ENCODE data around the gene MORN4. TPM values are rescaled to one million over a fixed set of nuclear protein-coding genes. Genes with fewer than 3 reads are reported as not detected.
"Not testable (repeated sequence)": the region's sequence is repeated elsewhere in the genome, so short reads cannot be mapped to it uniquely, and the experiment has no call there.

Gene MORN4
- total RNA-seq, 1 donor from 2014 or later = 24.3 TPM

- no peak overlapping the region for H3K27ac Mint-ChIP-seq
- no peaks in the 10 kb centered on the region for H3K9me3 Mint-ChIP-seq (ENCODE audit: low read depth)
- no peak for TF ChIP-seq CTCF (IDR thresholded peaks at IDR 0.05; ENCODE audit: unreplicated experiment)
- peaks cover 21% of the 10 kb centered on the region for H3K4me1 Mint-ChIP-seq (ENCODE audit: low read depth)
- no peaks in the 10 kb centered on the region for H3K36me3 Mint-ChIP-seq (ENCODE audit: insufficient read depth)
- H3K4me3 Mint-ChIP-seq (ENCODE audit: low read depth) = no peak overlapping the region
- DNase-seq (ENCODE audit: low spot score, unreplicated experiment) = no peak
- H3K27me3 Mint-ChIP-seq = no peaks in the 10 kb centered on the region
Observed at GRCh38 chr10:97580421-97581367, 52.6 kb downstream of the MORN4 start.

GRCh38 chr10:97578171-97578844 is 55.0 kb downstream of the MORN4 start:
- Mint-ChIP-seq H3K36me3 (ENCODE audit: insufficient read depth) (no peaks in the 10 kb centered on the region), H3K4me3 (ENCODE audit: low read depth) (no peak overlapping the region)

GRCh38 chr10:97577701-97578100 is 55.6 kb downstream of the MORN4 start:
- no peaks in the 10 kb centered on the region for H3K27me3 Mint-ChIP-seq
- no peak for TF ChIP-seq CTCF (IDR thresholded peaks at IDR 0.05; ENCODE audit: unreplicated experiment)
- H3K9me3 Mint-ChIP-seq (ENCODE audit: low read depth) = no peaks in the 10 kb centered on the region
- DNase-seq (ENCODE audit: low spot score, unreplicated experiment) = no peak
- no peak overlapping the region for H3K27ac Mint-ChIP-seq
- H3K4me1 Mint-ChIP-seq (ENCODE audit: low read depth) = no peaks in the 10 kb centered on the region
- no peaks in the 10 kb centered on the region for H3K36me3 Mint-ChIP-seq (ENCODE audit: insufficient read depth)
- no peak overlapping the region for H3K4me3 Mint-ChIP-seq (ENCODE audit: low read depth)

More at GRCh38 chr10:97578171-97578844, 55.0 kb downstream of the MORN4 start:
- no peak for TF ChIP-seq CTCF (IDR thresholded peaks at IDR 0.05; ENCODE audit: unreplicated experiment)
- Mint-ChIP-seq H3K27ac (no peak overlapping the region), H3K4me1 (ENCODE audit: low read depth) (no peaks in the 10 kb centered on the region), H3K9me3 (ENCODE audit: low read depth) (no peaks in the 10 kb centered on the region), H3K27me3 (no peaks in the 10 kb centered on the region)
- DNase-seq (ENCODE audit: low spot score, unreplicated experiment) = no peak

- H3K4me1 Mint-ChIP-seq (ENCODE audit: low read depth); H3K27ac Mint-ChIP-seq; H3K4me3 Mint-ChIP-seq (ENCODE audit: low read depth); DNase-seq (ENCODE audit: low spot score, unreplicated experiment); H3K9me3 Mint-ChIP-seq (ENCODE audit: low read depth); H3K36me3 Mint-ChIP-seq (ENCODE audit: insufficient read depth); H3K27me3 Mint-ChIP-seq: not testable (repeated sequence)
Observed at GRCh38 chr10:97576487-97576886, 56.8 kb downstream of the MORN4 start.

GRCh38 chr10:97575127-97575668 is 58.1 kb downstream of the MORN4 start:
- DNase-seq (ENCODE audit: low spot score, unreplicated experiment) = no peak
- no peaks in the 10 kb centered on the region for H3K36me3 Mint-ChIP-seq (ENCODE audit: insufficient read depth)
- no peak overlapping the region for H3K27ac Mint-ChIP-seq
- no peak for TF ChIP-seq CTCF (IDR thresholded peaks at IDR 0.05; ENCODE audit: unreplicated experiment)
- no peaks in the 10 kb centered on the region for H3K27me3 Mint-ChIP-seq
- H3K4me1 Mint-ChIP-seq (ENCODE audit: low read depth) = no peaks in the 10 kb centered on the region
- no peaks in the 10 kb centered on the region for H3K9me3 Mint-ChIP-seq (ENCODE audit: low read depth)
- H3K4me3 Mint-ChIP-seq (ENCODE audit: low read depth) = no peak overlapping the region
